ENCODE data around the gene C20orf141.
"Not testable (repeated sequence)": the region's sequence is repeated elsewhere in the genome, so short reads cannot be mapped to it uniquely, and the experiment has no call there.

C20orf141 gene

DNA sequence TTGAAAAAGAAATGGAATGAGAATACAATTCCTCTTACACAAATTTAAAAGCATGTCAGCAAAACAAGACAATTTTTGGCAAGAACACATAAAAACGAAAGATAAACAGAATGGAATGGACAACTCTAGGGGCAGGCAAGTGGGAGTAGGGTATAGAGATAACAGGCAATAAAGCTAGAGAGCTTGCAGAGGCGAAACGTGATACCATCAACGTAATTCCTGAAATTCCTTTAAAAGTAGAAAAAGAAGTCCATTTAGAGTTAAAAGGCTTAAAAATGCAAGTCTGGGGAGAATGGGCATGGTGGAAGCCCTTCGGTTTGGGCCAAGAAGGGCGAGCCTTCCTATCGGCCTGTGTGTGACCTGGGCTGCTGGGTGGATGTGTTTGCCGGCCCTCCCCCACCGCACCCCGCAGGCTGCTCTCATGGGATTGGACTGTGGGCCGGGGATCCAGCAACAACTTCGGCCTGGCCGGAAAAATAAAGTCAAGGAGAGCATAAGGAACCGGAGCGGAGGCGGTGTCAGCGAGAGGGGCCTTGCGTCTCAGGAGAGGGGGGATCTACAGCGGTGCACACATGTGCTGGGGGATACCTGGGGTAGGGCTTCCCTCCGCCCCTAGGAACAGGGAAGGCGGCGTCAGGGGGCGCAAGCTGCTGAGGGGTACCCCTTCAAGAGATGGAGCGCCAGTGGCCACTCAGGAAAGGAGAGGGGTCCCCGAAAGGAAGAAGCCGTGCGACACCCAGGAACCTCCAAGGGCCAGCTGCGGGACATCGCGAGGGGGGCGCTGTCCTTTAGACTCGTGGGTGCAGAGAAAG lies 5.5 kb downstream of the C20orf141 start:
- no peak for DNase-seq

DNA sequence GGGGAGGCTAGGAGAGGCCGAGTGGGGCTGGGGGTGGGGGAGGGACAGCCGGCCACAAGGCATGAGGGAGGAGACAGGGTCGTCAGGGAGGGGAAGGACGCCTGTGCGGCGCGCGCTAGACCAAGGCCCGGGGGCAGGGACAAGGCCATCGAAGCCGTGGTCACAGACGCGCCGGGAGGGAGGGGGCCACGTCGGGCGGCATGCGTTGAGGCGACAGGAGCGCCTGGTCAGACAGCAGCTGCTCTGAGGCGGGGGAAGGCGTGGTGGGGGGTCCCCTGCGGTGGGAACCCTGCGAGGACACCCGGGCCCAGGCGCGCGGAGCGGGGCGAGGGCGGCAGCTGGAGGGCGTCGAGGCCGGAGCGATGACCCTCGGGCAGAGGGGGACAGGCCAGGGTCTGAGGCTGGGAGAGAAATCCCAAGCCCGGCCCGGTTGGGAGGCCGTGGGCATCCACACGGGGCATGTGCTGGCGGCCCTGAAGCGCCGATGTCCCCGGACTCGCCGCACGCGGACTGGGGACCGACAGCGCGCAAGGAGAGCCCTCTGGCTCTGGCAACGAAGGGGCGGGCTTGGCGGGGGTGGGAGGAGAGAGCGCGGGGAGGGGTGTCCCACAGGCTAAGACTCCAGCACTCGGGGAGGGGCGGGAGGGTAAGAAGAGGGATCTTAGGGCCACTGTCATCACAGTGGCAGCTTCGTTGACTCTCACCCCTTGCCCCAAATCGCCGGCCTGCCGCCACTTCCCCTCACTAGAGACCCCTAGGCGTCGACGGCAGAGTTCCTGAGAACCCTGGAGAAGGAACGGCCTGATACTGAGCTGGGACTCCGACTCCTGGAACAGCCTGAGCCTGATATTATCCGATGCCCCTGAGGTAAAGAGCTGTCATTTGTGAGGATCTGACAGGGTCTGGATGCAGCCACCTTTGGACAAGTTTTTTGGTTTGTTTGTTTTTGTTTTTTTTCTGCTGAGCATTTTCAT lies 6.4 kb downstream of the C20orf141 start:
- DNase-seq: no peak

GRCh38 chr20:2822073-2822472 lies 7.3 kb downstream of the C20orf141 start:
- no peak for DNase-seq

DNA sequence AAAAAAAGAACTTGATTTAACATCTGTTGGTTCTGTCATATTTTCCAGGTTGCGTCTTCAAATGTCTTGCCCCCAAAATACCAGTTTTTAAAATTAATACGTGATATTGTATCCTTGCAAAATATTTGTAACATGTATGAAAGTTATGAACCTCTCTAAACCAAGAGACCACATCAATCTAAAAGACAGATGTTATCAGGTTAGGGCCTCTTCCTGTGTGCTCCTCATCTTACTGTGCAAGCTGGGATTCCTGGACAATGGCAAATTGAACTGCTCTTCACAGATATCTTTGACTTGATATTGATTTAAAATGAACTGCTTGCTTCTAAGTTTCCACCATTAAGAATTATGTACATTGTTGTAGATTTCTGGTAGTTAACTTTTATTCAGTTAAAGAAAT lies 11.0 kb downstream of the C20orf141 start:
- DNase-seq: no peak

DNA sequence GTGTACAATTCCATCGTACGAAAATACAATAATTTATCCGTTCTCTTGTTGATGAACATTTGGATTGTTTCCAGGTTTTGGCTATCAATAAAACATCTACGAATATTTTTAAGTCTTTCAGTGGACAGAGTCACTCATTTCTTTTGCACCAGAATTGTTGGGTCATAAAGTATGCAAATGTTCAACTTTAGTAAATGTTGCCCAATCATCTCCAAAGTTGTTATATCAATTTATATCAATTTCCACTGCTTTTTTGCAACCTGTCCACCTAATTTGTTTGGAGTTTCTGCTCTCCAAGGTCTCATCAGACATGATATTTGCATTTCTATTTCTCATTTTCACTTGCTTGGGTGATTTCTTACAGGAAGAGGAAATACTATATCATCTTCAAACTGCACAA lies 11.9 kb downstream of the C20orf141 start:
- no peak for DNase-seq

DNA sequence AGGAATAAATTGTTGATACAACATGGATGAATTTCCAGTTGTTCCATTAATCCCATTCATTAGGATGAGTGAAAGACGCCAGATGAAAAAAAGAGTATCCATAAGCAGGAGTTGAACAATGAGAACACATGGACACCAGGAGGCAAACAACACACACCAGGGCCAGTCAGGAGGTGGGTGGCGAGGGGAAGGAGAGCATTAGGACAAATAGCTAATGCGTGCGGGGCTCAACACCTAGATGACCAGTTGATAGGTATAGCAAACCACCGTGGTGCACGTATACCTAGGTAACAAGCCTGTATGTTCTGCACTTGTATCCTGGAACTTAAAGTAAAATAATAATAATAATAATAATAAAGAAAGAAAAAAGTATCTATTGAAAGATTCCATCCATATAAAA lies 14.6 kb downstream of the C20orf141 start:
- DNase-seq: no peak

DNA sequence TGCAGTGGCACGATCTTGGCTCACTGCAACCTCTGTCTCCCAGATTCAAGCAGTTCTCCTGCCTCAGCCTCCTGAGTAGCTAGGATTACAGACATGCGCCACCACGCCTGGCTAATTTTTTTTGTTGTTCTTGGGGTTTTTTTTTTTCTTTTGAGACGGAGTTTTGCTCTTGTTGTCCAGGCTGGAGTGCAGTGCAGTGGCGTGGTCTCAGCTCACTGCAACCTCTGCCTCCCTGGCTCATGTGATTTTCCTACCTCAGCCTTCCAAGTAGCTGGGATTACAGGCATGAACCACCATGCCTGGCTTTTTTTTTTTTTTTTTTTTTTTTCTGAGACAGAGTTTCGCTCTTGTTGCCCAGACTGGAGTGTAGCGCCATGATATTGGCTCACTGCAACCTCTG lies 16.4 kb downstream of the C20orf141 start:
- not testable (repeated sequence) for DNase-seq

DNA sequence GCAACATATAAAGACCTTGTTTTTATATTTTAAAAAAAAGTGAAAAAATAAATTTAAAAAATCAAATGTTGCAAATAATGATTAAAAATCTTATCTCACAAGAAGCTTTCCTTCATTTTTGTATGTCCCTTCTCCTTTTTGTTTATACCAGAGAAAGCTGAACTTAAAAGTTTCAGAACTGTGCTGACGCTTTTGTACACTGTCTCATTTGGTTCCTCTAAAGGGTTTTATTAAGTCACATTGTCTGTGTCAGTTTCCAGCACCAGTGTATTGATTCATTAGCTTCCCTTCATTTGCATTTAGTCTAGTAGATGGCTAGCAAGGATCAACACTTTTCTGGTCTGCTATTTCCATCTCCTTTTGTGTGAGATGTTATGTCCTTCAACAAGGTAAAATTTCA lies 19.0 kb downstream of the C20orf141 start:
- DNase-seq: no peak

GRCh38 chr20:2834401-2835110 lies 19.8 kb downstream of the C20orf141 start:
- no peak for DNase-seq

DNA sequence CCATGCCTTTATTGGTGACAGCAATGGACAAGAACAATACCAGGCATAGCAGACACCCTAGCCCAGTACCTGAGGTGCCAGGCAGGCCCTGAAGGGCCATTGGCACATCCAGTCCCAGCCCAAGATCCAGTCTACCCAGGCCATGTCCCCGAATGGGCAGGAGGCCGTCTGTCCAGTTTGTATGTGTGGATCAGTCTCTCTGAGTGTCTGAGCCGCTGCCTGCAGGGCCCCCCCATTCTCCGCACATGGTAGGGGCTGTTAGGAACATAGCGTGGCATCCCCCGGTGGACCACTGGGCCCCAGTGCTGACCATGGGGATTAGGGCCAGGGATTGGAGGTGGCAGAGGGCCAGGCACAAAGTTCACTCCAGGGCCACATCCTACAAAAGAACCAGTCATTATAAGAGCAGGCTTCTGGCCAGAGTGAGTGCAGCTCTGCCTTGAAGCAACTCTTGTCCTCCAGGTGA lies 20.6 kb downstream of the C20orf141 start:
- no peak for DNase-seq

DNA sequence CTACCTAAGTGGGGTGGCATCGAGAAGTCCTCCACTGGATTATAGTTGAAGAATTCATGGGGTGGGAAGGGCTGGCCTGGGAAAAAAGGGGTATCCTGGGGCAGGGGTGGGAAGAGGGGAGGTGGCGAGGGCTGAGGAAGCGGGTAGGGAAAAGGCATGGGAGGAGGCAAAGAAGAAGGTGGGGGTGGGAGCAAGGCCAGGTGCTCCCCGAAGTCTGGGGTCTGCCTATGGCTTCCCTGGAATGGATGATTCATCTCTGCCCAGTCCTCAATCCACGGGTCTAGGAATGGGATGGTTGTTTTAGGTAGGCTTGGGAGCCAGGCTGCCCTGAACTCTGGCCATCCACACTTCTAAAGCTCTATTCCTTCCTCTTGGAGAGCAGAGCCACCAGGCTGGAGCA lies 21.2 kb downstream of the C20orf141 start:
- DNase-seq: no peak

DNA sequence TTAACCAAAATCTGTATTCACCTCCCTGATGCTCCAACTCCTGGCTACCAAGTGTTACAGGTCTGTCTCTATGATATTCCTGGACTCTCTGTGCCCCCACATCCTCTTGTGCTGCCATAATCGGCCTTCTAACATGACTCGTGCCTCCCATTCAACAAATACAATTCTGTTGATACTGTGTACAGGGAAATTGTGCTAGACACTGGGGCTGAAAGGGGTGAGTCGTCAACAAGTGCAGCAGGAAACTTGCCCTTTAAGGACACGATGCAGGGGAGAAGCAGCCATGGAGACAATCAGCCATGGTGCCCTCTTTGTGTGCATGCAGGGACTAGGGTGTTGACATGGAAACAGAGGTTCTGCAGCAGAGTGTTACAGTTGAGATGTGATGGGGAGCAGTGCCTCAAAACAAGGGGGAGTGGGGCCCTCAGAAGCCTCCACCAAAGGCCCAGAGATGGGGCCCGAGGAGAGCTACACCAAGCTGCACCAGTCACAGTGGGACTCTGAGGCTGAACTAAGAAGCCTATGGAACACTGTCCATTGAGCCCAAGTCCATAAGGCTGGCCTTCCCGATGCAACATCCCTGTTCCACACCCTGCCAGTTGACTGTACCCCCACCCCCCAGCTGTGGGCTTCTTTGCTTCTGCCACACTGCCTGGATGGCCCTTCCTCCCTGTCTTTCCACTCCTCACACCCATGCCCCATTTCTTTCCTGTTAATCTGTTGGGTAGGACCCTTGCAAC lies 22.6 kb downstream of the C20orf141 start:
- DNase-seq: no peak

DNA sequence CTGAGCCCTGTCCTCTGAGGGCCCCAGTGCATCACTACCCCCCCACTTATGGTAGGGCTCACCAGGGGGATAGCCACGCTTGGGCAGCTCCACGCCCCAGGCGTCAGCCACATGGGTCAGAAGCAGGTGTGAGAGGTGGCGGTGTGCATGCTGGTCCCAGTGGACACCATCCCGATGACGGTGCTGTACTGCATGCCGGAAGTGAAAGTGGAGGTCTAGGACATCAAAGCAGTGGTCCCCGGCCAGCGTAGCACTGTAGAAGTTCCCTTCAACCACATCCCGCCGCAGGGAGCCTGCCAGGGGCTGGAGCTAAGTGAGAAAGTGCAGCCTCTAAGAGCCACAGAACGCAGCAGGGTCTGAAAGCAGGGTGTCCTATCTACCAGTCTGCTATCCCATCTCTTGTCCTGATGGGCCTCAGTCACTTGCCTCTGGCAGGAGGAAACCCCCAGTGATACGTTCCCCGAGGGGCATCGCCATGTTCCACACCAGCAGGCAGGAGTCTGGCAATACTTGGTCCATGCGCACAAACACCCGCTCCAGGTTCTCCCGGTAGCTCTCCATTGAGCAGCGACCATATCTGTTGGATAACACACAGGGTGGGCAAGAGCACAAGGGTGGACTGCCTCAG lies 23.5 kb downstream of the C20orf141 start:
- no peak for DNase-seq

DNA sequence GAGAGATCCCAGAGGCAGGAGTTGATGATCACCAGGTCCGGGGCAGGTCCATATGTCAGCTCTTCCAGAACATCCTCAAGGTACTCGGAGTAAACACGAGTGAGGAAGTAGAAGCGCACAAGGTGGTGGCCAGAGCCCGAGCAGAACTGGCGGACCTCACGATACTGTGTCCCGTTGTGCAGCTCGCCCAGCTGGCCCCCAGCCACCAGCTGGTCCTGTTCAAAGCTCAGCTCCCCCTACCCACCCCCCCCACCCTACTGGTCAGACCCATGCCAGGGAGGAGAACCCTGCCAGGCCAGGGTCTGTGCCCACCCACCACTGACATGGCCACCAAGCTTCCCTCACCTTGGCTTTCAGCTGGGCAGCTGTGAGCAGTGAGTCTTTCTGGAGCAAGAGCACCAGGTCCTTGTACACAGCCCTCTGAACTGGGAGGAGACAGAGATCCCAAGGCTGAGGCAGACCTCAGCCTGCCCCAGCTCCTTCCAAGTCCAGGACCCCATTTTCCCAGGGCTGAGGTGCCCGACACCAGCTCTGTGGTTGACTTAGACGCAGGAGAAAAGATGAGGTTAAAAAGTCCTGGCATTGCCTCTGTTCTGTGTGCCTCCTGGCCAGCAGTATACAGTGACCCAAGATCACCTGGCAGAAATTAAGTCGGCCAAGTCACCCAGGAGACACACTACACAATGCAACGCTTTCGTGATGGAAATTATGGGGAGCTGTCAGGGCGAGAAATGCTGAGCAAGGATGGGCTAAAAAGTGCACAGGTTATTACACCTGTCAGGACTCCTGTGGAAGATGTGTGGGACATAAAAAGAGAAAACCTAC lies 24.3 kb downstream of the C20orf141 start:
- DNase-seq: no peak

- DNase-seq: peak in 3 of 51 donors; percentile 7 to 44 (median 42)
Measured at GRCh38 chr20:2839732-2840137, 24.9 kb downstream of the C20orf141 start.

DNA sequence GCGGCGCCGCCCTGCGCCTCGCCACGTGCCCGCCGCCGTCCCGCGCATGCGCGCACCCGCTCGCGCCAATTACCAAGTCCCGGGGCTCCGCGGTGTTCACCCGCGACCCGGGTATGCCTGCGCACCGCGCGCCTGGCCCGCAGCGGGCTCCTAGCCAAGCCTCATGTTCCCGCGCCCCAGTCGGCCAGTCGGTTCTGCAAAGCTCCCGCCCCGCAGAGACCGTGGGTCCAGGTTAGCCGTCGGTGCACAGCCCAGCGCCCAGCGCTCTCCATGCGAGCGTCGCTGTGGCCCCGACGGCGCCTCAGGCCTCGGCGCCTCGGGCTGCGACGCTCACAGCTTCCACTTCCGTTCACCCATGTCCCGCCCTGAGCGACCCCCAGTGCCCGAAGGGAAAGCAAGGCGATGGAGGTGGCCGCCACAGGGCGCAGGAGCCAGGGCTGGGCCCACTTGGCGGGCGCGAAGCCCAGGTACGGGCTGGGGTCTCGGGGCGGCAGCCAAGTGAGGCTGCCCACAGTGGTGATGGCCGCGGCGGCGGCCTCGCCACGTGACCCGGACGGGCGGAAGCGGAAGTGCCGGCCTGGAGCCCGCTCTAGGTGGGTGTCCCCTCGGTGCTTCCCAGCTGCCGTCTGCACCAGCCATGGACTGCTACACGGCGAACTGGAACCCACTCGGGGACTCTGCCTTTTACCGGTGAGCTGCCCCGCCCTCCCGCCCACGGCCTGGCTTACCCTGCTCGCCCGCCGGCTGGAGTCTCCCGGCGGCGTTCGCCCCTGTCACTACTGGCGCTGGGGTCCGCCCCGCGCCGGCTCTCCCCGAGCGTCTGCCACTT lies 25.6 kb downstream of the C20orf141 start, which contains the start of the genes PCED1A and VPS16:
Gene PCED1A (minus strand): TSS at position 518 of the 829 bp plus-strand sequence. CDS start 743 bp downstream, outside the sequence.
Gene VPS16 (plus strand): TSS at position 608 of the 829 bp plus-strand sequence. CDS start 30 bp downstream, at position 638.
- DNase-seq: peak; percentile 32 to 94 (median 83)

DNA sequence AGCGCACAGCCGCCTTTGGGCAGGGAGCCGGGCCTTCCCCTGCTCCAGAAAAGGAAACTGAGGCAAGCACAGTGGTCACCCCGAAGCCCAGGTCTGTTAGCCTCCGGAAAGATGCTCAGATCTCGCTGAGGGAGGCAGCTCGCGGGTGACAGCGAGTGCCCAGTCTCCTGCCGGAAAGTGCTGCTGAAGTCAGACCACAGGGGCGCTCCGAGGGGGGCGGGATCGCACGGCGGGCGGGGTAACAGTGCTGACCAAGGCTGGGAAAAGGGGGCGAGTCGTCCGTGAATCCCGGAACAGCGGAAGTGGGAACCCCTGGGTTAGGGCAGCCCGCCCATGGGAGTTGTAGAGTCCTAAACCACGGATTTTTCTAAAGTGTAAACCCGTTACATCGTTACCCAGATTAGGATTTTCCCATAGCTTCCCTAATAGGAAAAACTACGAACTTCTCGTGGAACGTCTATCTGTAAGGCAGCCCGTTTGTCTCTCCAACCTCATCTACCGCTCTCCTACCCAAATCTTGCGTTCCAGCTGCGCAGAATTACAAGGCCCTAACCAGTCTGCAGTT lies 26.3 kb downstream of the C20orf141 start:
- peak in 27 of 51 donors; percentile 19 to 72 (median 48) for DNase-seq

DNA sequence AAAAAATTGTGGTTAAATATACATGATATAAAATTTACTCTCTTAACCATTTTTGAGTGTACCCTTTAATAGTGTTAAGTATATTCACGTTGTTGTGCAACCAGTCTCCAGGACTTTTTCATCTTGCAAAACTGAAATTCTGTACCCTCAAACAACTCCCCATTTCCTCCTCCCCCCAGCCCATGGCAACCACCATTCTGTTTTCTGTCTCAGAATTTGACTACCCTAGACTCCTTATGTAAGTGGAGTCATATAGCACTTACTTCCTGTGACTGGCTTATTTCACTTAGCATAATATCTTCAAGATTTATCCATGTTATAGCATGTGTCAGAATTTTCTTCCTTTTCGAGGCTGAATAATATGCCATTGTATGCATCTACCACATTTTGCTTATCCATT lies 30.8 kb downstream of the C20orf141 start:
- no peak for DNase-seq

Data from hypothalamus (tissue), 51 donors.